GM12801 (cell line): ENCODE data around the gene GHITM.

Experiments
- TF ChIP-seq, protein P1 (sequence below): IDR thresholded peaks from one replicate; pipeline ENCODE4 v1.5.1; 2011; ENCODE audit warnings: control low read depth; ENCODE audit not compliant: insufficient read length; ENCODE audit errors: extremely low read depth

Gene GHITM

DNA sequence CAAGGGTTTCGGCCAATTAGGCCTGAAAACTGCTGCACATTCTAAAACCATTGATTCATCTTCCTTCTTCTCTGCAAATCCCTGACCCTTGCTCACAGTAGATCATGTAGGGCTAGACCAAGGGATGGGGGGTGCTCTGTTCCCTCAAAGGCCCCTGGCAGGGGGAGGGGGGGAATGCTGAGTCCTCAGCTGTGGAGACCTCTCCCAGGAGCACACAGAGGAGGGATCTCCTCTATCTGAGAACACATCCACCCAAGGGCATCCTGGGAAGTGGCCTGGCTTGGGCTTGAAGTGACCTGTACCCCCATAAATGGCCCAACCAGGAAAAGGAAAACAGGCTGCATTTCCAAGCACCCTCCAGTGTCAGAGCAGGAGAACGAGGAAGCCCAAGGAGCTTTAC lies 54.0 kb downstream of the GHITM start:
- TF ChIP-seq, protein P1, sequence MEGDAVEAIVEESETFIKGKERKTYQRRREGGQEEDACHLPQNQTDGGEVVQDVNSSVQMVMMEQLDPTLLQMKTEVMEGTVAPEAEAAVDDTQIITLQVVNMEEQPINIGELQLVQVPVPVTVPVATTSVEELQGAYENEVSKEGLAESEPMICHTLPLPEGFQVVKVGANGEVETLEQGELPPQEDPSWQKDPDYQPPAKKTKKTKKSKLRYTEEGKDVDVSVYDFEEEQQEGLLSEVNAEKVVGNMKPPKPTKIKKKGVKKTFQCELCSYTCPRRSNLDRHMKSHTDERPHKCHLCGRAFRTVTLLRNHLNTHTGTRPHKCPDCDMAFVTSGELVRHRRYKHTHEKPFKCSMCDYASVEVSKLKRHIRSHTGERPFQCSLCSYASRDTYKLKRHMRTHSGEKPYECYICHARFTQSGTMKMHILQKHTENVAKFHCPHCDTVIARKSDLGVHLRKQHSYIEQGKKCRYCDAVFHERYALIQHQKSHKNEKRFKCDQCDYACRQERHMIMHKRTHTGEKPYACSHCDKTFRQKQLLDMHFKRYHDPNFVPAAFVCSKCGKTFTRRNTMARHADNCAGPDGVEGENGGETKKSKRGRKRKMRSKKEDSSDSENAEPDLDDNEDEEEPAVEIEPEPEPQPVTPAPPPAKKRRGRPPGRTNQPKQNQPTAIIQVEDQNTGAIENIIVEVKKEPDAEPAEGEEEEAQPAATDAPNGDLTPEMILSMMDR, result no peak

DNA sequence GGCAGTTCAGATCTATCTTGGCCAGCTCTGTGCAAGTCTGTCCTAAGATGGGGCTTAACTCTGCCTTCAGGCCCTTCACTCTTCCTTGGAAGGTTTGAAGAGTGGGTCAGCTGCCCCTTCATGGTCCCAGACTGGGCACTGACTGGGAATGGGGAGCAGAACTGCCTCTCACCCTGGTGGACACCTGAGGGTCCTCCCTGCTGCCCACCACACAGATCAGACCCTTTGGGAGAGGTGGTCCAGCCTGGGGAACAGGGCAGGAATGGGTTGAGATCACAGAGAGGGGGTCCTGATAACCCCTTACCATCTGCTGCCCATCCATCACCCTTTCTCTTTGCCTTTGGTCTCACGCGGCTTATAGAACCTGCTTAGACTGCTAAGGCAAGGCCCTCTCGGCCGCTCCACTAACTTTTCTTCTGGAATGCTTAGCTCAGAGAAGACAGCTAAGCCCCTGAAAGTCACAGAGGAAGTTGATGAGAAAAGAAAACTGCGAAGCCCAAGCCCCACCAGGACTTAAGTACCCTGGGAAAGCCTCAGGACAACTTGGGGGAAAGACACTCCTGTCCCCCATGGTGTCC lies 54.6 kb downstream of the GHITM start:
- TF ChIP-seq, protein P1, result no peak

DNA sequence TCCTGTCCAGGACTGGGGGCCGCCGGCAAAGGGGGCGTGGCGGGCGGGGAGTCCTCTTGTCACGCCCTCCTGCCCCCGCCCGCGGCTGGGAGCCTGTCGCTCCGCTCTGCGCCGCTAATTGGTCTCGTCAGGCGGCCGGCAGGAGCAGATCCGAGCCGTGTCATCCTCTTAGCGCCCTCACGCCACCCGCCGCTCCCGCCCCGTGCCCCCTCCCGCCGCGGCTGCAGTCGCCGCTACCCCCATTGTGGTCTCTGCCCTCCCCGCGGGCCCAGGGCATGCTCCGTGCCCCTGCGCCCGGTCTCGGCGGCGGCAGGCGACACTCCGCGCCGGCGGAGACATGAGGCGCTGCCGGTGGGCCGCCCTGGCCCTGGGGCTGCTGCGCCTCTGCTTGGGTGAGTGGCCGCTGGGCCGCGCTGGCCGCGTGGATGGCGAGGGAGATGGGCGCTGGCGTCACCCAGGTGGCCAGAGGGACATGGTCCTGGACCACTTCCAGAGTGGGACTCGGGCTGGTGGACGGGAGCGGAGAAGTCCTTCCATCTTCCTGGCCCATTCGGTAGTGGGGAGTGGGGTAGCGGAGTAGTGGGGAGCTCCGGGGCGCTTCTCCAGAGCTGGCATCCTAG lies 55.2 kb downstream of the GHITM start, which contains the start of gene CDHR1:
Gene CDHR1, plus strand, starts transcription at position 114 of the 620 bp plus-strand sequence. Its CDS starts 224 bp downstream, at position 338.
- TF ChIP-seq, protein P1, result no peak

DNA sequence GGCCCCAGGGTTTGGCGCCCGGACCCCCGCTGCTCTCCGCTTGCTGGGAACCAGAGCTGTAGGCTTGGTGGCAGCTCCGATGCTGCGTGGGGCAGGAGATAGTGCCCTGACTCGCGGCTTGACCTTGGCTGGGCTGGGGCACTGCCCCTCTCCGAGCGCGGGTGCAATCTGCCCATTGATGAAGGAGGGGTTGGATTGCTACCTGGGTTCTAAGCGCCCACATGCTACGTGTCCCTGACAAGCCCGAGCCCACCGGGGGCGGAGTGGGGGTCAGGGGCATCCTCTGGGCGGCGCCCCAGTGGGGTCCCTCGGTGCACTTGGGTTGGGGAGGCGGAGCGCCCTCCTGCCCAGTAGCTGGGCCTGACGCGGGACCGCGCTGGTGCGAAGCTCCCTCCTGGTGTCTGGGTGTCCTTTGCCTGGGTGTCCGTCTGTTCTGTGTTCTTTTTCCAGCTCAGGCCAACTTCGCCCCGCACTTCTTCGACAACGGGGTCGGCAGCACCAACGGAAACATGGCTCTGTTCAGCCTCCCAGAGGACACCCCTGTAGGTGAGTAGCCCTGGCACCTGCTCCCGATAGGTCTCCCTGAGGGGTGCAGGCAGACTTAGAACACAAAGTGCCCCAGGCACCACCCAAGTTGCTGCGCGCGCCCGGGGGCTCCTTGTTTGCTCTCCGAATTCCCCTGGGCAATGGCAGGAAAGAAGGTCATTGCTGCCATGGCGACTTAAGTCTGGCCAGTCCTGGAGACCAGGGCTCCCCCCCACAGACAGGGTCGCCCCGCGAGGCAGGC lies 55.9 kb downstream of the GHITM start:
- TF ChIP-seq, protein P1, result no peak

DNA sequence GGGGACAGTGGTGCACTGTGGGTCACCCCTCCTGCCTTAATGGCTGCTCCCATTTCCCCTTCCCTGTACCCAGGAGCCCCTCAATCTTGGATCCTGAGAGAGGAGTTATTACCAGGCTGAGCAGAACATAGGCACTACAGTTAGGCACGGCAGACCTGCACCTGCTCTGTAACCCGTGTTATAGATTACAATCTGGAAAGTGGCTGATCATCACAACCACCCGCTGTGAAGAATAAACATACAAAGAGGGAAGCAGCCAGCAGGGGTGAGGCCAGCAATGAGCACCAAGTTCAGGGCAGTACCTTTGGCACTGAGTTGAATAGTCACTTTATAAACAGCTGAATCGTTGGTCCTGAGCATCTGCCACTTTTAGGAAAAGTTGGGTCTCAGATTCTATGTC lies 56.8 kb downstream of the GHITM start:
- TF ChIP-seq, protein P1, result no peak

DNA sequence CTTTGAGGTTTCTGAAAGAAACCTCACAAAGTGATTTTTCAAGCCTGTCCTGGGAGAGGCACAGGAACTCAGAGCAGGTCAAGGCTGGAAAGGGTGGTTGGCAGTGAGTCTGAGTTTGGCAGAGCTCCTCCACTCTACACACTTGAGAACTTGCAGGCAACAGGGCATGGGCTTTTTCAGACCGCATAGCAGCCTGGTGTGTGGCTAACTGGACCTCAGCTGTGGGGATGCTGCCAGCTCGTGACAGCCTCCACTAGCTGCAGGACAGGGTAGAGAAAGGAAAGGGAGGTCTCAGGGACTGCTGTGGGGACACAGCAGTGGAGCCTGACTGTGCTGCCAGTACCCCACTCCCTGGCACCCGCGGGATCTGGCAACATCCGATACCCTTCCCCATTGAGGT lies 57.6 kb downstream of the GHITM start:
- TF ChIP-seq, protein P1, result no peak

DNA sequence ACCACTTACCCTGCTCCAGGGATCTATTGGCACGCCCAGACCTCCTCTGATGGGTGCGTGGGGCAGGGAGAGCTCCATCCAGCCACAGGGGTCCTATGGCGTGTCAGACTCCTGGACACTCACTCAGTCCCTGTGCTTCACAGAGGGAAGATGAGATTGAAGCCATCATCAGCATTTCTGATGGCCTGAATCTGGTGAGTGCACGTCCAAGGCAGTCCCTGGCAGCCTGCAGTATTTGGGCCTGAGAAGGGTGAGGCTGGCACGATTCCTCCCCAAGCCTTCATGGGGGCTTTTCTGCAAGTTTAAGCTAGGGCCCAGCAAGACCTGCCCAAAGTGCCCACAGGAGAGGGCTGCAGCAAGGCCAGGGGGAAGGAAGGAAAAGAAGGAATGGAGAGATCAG lies 58.3 kb downstream of the GHITM start:
- TF ChIP-seq, protein P1, result no peak
